H1 (cell line): ENCODE data around the gene SMIM23. TPM values are rescaled to one million over a fixed set of nuclear protein-coding genes. Genes with fewer than 3 reads are reported as not detected.

Experiments
- CTCF ChIA-PET: fragments of 300-600 bp; sonication (Branson Sonifier 250); formaldehyde crosslinking; loops from one replicate; lab custom pipeline; 2021; ENCODE audit not compliant: partially characterized antibody; lab: Charles Lee
- POLR2A ChIA-PET: fragments of 300-600 bp; sonication (Branson Sonifier 250); formaldehyde crosslinking; loops from one replicate; lab custom pipeline; 2021; ENCODE audit warnings: inconsistent platforms; ENCODE audit not compliant: partially characterized antibody; lab: Charles Lee
- DNase-seq, 2 experiments: peaks; one replicate each; pipeline versions ENCODE4 v3.0.0 to v3.0.0-alpha.2; 2010 to 2022; ENCODE audit warnings: low spot score in 2 of 2, low read depth in 1 of 2, mixed read lengths in 1 of 2
- FAIRE-seq: peaks from 2 replicates; lab custom pipeline; 2011; peaks lifted over from hg19 to GRCh38; lab: Jason Lieb, UNC
- H2AFZ ChIP-seq: 2 replicates; pipeline ENCODE4 v1.8.1; 2012; ENCODE audit warnings: low read length, inconsistent platforms
- H2AK5ac ChIP-seq: 2 replicates; pipeline ENCODE4 v1.6.1; 2013; ENCODE audit warnings: low read depth, low read length
- H2BK120ac ChIP-seq: replicated peaks from 2 replicates; pipeline ENCODE3; 2013; ENCODE audit warnings: low read depth, low read length, inconsistent platforms
- H2BK12ac ChIP-seq: 2 replicates; pipeline ENCODE4 v1.6.1; 2013; ENCODE audit warnings: low read depth, low read length
- H2BK15ac ChIP-seq: 2 replicates; pipeline ENCODE4 v1.6.1; 2013; ENCODE audit warnings: low read length
- H2BK20ac ChIP-seq: 2 replicates; pipeline ENCODE4 v1.6.1; 2013; ENCODE audit warnings: low read length
- H2BK5ac ChIP-seq: 2 replicates; pipeline ENCODE4 v1.6.1; 2013; ENCODE audit warnings: low read depth, low read length
- H3K14ac ChIP-seq: 2 replicates; pipeline ENCODE4 v1.6.1; 2013; ENCODE audit warnings: inconsistent platforms; ENCODE audit not compliant: insufficient read length
- H3K18ac ChIP-seq: 2 replicates; pipeline ENCODE4 v1.6.1; 2013; ENCODE audit warnings: low read length; ENCODE audit errors: extremely low read depth
- H3K23ac ChIP-seq: 2 replicates; pipeline ENCODE4 v1.6.1; 2013; ENCODE audit warnings: inconsistent platforms; ENCODE audit not compliant: insufficient read length
- H3K23me2 ChIP-seq: 2 replicates; pipeline ENCODE4 v1.6.1; 2013; ENCODE audit warnings: low read depth, low read length
- H3K27ac ChIP-seq: 2 replicates; pipeline ENCODE4 v1.6.1; 2011; ENCODE audit warnings: low read depth, low read length, inconsistent platforms
- H3K27me3 ChIP-seq, 4 experiments: replicated peaks in 1 of 4; 1 replicate in 1 of 4; 2 replicates in 3 of 4; pipeline versions ENCODE4 v1.6.1 to v1.8.1; 2011 to 2013; ENCODE audit warnings: low read length in 3 of 4, mild to moderate bottlenecking in 3 of 4, inconsistent platforms in 2 of 4, mixed read lengths in 2 of 4, moderate library complexity in 1 of 4; ENCODE audit not compliant: control insufficient read depth in 3 of 4, insufficient read depth in 3 of 4; ENCODE audit errors: extremely low read depth in 1 of 4
- H3K36me3 ChIP-seq, 4 experiments: 2 replicates each; pipeline versions ENCODE4 v1.6.1 to v1.8.1; 2011 to 2013; ENCODE audit warnings: mild to moderate bottlenecking in 4 of 4, low read length in 3 of 4, moderate library complexity in 2 of 4, control low read depth in 1 of 4, inconsistent platforms in 1 of 4; ENCODE audit not compliant: insufficient read depth in 4 of 4, control insufficient read depth in 2 of 4
- H3K4ac ChIP-seq: replicated peaks from 2 replicates; pipeline ENCODE3; 2013; ENCODE audit warnings: low read length, low read depth, mixed read lengths, inconsistent platforms; ENCODE audit not compliant: insufficient read length
- H3K4me1 ChIP-seq, 4 experiments: replicated peaks in 1 of 4; 1 replicate in 1 of 4; 2 replicates in 3 of 4; pipeline versions ENCODE4 v1.6.1 to v1.8.1; 2011 to 2013; ENCODE audit warnings: low read length in 3 of 4, inconsistent platforms in 2 of 4, mixed read lengths in 1 of 4; ENCODE audit not compliant: insufficient read depth in 4 of 4, control insufficient read depth in 3 of 4
- H3K4me2 ChIP-seq, 2 experiments: 2 replicates each; pipeline versions ENCODE4 v1.6.1 to v1.8.1; 2011 to 2013; ENCODE audit warnings: low read depth in 2 of 2, low read length in 2 of 2, control low read depth in 1 of 2, inconsistent platforms in 1 of 2, mild to moderate bottlenecking in 1 of 2; ENCODE audit not compliant: insufficient read depth in 1 of 2
- H3K4me3 ChIP-seq, 4 experiments: fragments of 200-600, 300-600 bp in 1 of 4; sonication (generic), shearing (Covaris generic), sonication (Bioruptor Twin) in 1 of 4; 2 replicates each; pipeline versions ENCODE4 v1.5.1 to v1.8.1; 2011 to 2016; ENCODE audit warnings: low read length in 4 of 4, low read depth in 3 of 4, control low read depth in 2 of 4, inconsistent platforms in 2 of 4, mild to moderate bottlenecking in 2 of 4, mixed read lengths in 1 of 4, moderate library complexity in 1 of 4; ENCODE audit not compliant: insufficient read depth in 2 of 4; ENCODE audit errors: extremely low read depth in 1 of 4
- H3K56ac ChIP-seq: replicated peaks from 2 replicates; pipeline ENCODE3; 2013; ENCODE audit warnings: low read depth, mild to moderate bottlenecking, mixed read lengths, low read length, inconsistent platforms; ENCODE audit not compliant: insufficient read length
- H3K79me1 ChIP-seq: 2 replicates; pipeline ENCODE4 v1.6.1; 2013; ENCODE audit warnings: low read depth, low read length, control low read depth
- H3K79me2 ChIP-seq, 2 experiments: 2 replicates each; pipeline versions ENCODE4 v1.6.1 to v1.8.1; 2012 to 2013; ENCODE audit warnings: low read length in 2 of 2, mild to moderate bottlenecking in 2 of 2, inconsistent platforms in 1 of 2; ENCODE audit not compliant: insufficient read depth in 2 of 2, control insufficient read depth in 1 of 2
- H3K9ac ChIP-seq, 4 experiments: replicated peaks in 1 of 4; 1 replicate in 1 of 4; 2 replicates in 3 of 4; pipeline versions ENCODE4 v1.6.1 to v1.8.1; 2011 to 2013; ENCODE audit warnings: low read depth in 3 of 4, low read length in 3 of 4, control low read depth in 2 of 4, mild to moderate bottlenecking in 2 of 4, moderate library complexity in 2 of 4, inconsistent platforms in 1 of 4; ENCODE audit errors: extremely low read depth in 1 of 4
- H3K9me3 ChIP-seq, 2 experiments: 2 replicates each; pipeline versions ENCODE4 v1.6.1 to v1.8.1; 2012 to 2013; ENCODE audit warnings: mild to moderate bottlenecking in 2 of 2, moderate library complexity in 2 of 2, control low read depth in 1 of 2, inconsistent platforms in 1 of 2, low read depth in 1 of 2, low read length in 1 of 2, mixed read lengths in 1 of 2; ENCODE audit not compliant: insufficient read depth in 2 of 2
- H4K20me1 ChIP-seq, 2 experiments: replicated peaks in 1 of 2; 2 replicates each; pipeline versions ENCODE3 to v1.8.1; 2011 to 2013; ENCODE audit warnings: inconsistent platforms in 2 of 2, low read length in 2 of 2, mild to moderate bottlenecking in 1 of 2; ENCODE audit not compliant: insufficient read depth in 2 of 2, control insufficient read depth in 1 of 2
- H4K5ac ChIP-seq: 2 replicates; pipeline ENCODE4 v1.6.1; 2013; ENCODE audit warnings: low read length, low read depth, mixed read lengths, inconsistent platforms; ENCODE audit not compliant: insufficient read length
- H4K8ac ChIP-seq: 2 replicates; pipeline ENCODE4 v1.8.0; 2013; ENCODE audit warnings: mild to moderate bottlenecking, moderate library complexity, low read length, inconsistent platforms; ENCODE audit not compliant: insufficient read depth; ENCODE audit errors: extremely low read depth
- H4K91ac ChIP-seq: replicated peaks from 2 replicates; pipeline ENCODE3; 2013; ENCODE audit warnings: low read length, mixed read lengths, inconsistent platforms; ENCODE audit not compliant: insufficient read length
- CBX8 ChIP-seq: fragments of 300-800, 300-1000 bp; sonication (generic); IDR thresholded peaks from 2 replicates; pipeline ENCODE4 v1.7.1; 2016; ENCODE audit warnings: low read depth, low read length, borderline replicate concordance
- CTBP2 ChIP-seq: IDR thresholded peaks from 2 replicates; pipeline ENCODE4 v1.7.0; 2011; ENCODE audit warnings: borderline replicate concordance, mild to moderate bottlenecking, moderate library complexity, mixed read lengths, low read length; ENCODE audit not compliant: insufficient read depth, insufficient read length
- CTCF ChIP-seq, 3 experiments: IDR thresholded peaks; 1 replicate in 2 of 3; 2 replicates in 1 of 3; pipeline versions ENCODE4 v1.5.1 to v1.6.1; 2011; ENCODE audit warnings: low read length in 3 of 3, mild to moderate bottlenecking in 3 of 3, inconsistent platforms in 2 of 3, low read depth in 1 of 3, moderate library complexity in 1 of 3; ENCODE audit not compliant: insufficient read depth in 1 of 3; ENCODE audit errors: control extremely low read depth in 1 of 3
- EZH2 ChIP-seq: fragments of 200-600 bp; sonication (generic); IDR thresholded peaks from 2 replicates; pipeline ENCODE4 v1.7.1; 2012; ENCODE audit warnings: low read depth, mild to moderate bottlenecking, moderate library complexity, low read length, inconsistent platforms; ENCODE audit not compliant: severe bottlenecking
- RAD21 ChIP-seq, 2 experiments: IDR thresholded peaks in 1 of 2; conservative IDR thresholded peaks in 1 of 2; 2 replicates each; pipeline ENCODE4 v1.6.1; 2011; ENCODE audit warnings: low read depth in 2 of 2, low read length in 2 of 2, improper control_type of control experiment in 1 of 2, inconsistent platforms in 1 of 2, mild to moderate bottlenecking in 1 of 2, moderate library complexity in 1 of 2
- YY1 ChIP-seq: IDR thresholded peaks from 2 replicates; pipeline ENCODE4 v1.6.1; 2011; ENCODE audit warnings: low read depth, mild to moderate bottlenecking, low read length
- WGBS, 2 experiments: shearing (Covaris generic) in 1 of 2; methylation state at CpG; one replicate each; pipeline versions ENCODE4 v1.1.6 to v1.1.7; 2013 to 2015; ENCODE audit warnings: low lambda C conversion rate in 2 of 2, mixed read lengths in 2 of 2, inconsistent platforms in 1 of 2, low coverage in 1 of 2, missing lambda C conversion rate in 1 of 2; ENCODE audit not compliant: insufficient replicate concordance in 2 of 2, insufficient coverage in 1 of 2, insufficient read length in 1 of 2; ENCODE audit errors: extremely low coverage in 1 of 2, missing lambda C conversion rate in 1 of 2; 5-methylcytosine and 5-hydroxymethylcytosine counted together
- polyA plus RNA-seq, 7 experiments: library from polyadenylated mRNA; depleted of rRNA in 3 of 7; stranded (reverse) in 5 of 7; unstranded in 2 of 7; fragments of >200 nt in 5 of 7; fragments of 200-250 nt in 2 of 7; gene quantifications; 1 replicate in 5 of 7; 2 replicates in 1 of 7; 4 replicates in 1 of 7; pipeline versions ENCODE4 v1.2.1 to v1.2.3, GENCODE V29; 2011 to 2013; ENCODE audit warnings: missing spikeins in 2 of 7, mixed read lengths in 2 of 7
- total RNA-seq: library from RNA; stranded (reverse); fragmentation: NEBNext Ultra II Directional; extraction: Animal tissue kit (Norgen Biotek cat#: 25700); gene quantifications from 2 replicates; pipeline ENCODE4 v1.2.1, GENCODE V29; 2021

Gene SMIM23
- total and polyA plus RNA-seq, 2 of the 8 experiments (the other 6 are each of a cell fraction or from before 2014, with no cell fraction given), result not detected

DNA sequence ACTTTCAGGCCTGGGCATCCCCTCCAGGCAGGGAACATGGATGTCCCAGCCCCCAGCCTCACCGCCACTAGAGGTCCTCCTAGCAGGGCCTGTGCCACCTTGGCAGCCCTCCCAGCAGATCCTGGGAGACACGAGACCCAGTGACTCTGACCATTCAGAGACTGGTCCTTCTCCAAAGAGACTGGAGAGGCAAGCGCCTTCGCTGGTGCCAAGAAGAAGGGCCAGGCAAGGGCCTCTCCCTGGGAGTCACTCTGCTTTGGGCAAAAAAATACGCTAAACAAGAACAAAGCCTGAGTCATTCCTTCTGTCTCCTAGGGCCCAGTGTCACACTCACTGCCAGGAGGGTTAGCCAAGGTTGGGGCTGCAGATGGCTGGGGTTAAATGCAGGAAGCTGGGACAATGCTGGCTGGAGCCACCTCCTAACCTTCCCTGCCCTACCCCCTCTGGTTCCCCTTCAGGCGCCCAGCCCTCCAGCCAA lies 35.3 kb upstream of the SMIM23 start:
- H2AFZ ChIP-seq, result no peak overlapping the region

More for the DNA sequence above, 35.3 kb upstream of the SMIM23 start:
- FAIRE-seq (no peak), DNase-seq (peak in 1 of 2 experiments; percentile 58)
- Histone ChIP-seq H2BK20ac (no peak overlapping the region), H3K23me2 (no peaks in the 10 kb centered on the region), H2BK12ac (no peak overlapping the region), H3K9me3 (no peaks in the 10 kb centered on the region), H2AK5ac (no peak overlapping the region), H3K56ac (no peak overlapping the region), H3K4me3 (no peak overlapping the region), H3K79me2 (no peaks in the 10 kb centered on the region), H3K36me3 (no peaks in the 10 kb centered on the region), H2BK15ac (no peak overlapping the region), H4K5ac (no peak overlapping the region), H3K9ac (no peak overlapping the region), H3K4ac (no peak overlapping the region), H2BK120ac (no peak overlapping the region), H3K23ac (no peak overlapping the region), H3K4me1 (no peaks in the 10 kb centered on the region), H3K79me1 (no peaks in the 10 kb centered on the region), H2BK5ac (no peak overlapping the region), H3K14ac (no peak overlapping the region), H3K18ac (no peak overlapping the region), H3K27ac (no peak overlapping the region), H3K4me2 (no peak overlapping the region), H4K20me1 (no peaks in the 10 kb centered on the region), H3K27me3 (no peaks in the 10 kb centered on the region), H4K8ac (no peak overlapping the region), H4K91ac (no peak overlapping the region)
- ChIA-PET CTCF (interaction anchor here (1.2 kb wide), 2 partner anchors 57 to 315 kb away, joined by 3 to 4 read pairs; no protein-coding TSS in a partner anchor), POLR2A (no interaction called here)
- no peak for TF ChIP-seq CBX8
- TF ChIP-seq RAD21 (IDR thresholded peaks at IDR 0.05 in 1 of 2, conservative IDR thresholded peaks at IDR 0.05 in 1 of 2; ENCODE audit: low read depth in 2 of 2, low read length in 2 of 2), result peak; percentile 50 to 68
- no peak for TF ChIP-seq EZH2
- TF ChIP-seq YY1, result 0 out of 2 replicates have a peak, but pooled peaks have one; percentile 46
- peak; percentile 57 to 67 (median 59) for TF ChIP-seq CTCF (IDR thresholded peaks at IDR 0.05; ENCODE audit: control extremely low read depth in 1 of 3, insufficient read depth in 1 of 3, low read depth in 1 of 3, low read length in 3 of 3)
- peak; percentile 39 for TF ChIP-seq CTBP2
- 89% methylated on average over 6 of the region's 6 CpGs; no CpG with 5 or more reads in 1 of the 2 experiments for WGBS, 2 experiments
